Lower leg skin (tissue), 3 donors: ENCODE data around the gene NSUN2.

Experiments
- POLR2A ChIP-seq, 2 donors: fragments of 450-650 bp; IDR thresholded peaks; one replicate each; pipeline ENCODE4 v1.6.1; 2016 to 2017; ENCODE audit warnings: antibody characterized with exemption in 2 of 2, mild to moderate bottlenecking in 1 of 2, moderate library complexity in 1 of 2
- TF ChIP-seq, protein P1 (sequence below), 3 donors: fragments of 450-650 bp; IDR thresholded peaks; one replicate each; pipeline ENCODE4 v1.5.1; 2016; ENCODE audit warnings: antibody characterized with exemption in 3 of 3, mild to moderate bottlenecking in 3 of 3, moderate library complexity in 2 of 3

- TF ChIP-seq, protein P1, sequence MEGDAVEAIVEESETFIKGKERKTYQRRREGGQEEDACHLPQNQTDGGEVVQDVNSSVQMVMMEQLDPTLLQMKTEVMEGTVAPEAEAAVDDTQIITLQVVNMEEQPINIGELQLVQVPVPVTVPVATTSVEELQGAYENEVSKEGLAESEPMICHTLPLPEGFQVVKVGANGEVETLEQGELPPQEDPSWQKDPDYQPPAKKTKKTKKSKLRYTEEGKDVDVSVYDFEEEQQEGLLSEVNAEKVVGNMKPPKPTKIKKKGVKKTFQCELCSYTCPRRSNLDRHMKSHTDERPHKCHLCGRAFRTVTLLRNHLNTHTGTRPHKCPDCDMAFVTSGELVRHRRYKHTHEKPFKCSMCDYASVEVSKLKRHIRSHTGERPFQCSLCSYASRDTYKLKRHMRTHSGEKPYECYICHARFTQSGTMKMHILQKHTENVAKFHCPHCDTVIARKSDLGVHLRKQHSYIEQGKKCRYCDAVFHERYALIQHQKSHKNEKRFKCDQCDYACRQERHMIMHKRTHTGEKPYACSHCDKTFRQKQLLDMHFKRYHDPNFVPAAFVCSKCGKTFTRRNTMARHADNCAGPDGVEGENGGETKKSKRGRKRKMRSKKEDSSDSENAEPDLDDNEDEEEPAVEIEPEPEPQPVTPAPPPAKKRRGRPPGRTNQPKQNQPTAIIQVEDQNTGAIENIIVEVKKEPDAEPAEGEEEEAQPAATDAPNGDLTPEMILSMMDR (IDR thresholded peaks at IDR 0.05): no peak
- TF ChIP-seq POLR2A (IDR thresholded peaks at IDR 0.05): no peak
Observed at GRCh38 chr5:6638236-6638635, 5.4 kb upstream of the NSUN2 start.
